HCT116 (cell line): Measurements from ENCODE around the gene ERBB2. TPM values are rescaled to one million over a fixed set of nuclear protein-coding genes. Genes with fewer than 3 reads are reported as not detected.

Experiments
- ATAC-seq: fragments of 200-7000 bp; cut with Tn5 transposase; 2 replicates; pipeline ENCODE4 v1.9.1; 2020; ENCODE audit warnings: mild to moderate bottlenecking, moderate library complexity
- BruUV-seq: library from RNA; stranded (reverse); fragments of 400-500 nt; replicated peaks from 2 replicates; lab custom pipeline; 2021; lab: Mats Ljungman, UMichigan
- CTCF ChIA-PET: fragments of 300-600 bp; sonication (Branson Sonifier 250); formaldehyde crosslinking; loops from one replicate; lab custom pipeline; 2021; ENCODE audit warnings: antibody characterized with exemption; lab: Charles Lee
- POLR2A ChIA-PET: fragments of 300-600, 350-600 bp; sonication (Branson Sonifier 250); formaldehyde crosslinking; loops from one replicate; lab custom pipeline; 2021; ENCODE audit warnings: antibody characterized with exemption; lab: Charles Lee
- RAD21 ChIA-PET, 2 experiments: fragments of 300-600 bp; sonication (Branson Sonifier 250); formaldehyde crosslinking; loops; one replicate each; lab custom pipeline; 2023; ENCODE audit warnings: low total read pairs in 2 of 2; ENCODE audit not compliant: uncharacterized antibody in 2 of 2, unreplicated experiment in 2 of 2, low non-redundant PET in 1 of 2; lab: Charles Lee
- DNase-seq: peaks from one replicate; pipeline ENCODE4 v3.0.0-alpha.2; 2010; ENCODE audit warnings: low read depth, low spot score
- H2AFZ ChIP-seq: fragments of 200-600 bp; shearing (Covaris generic), sonication (generic); 2 replicates; pipeline ENCODE4 v1.6.1; 2017; ENCODE audit warnings: low read depth, mixed run types, mixed read lengths, antibody characterized with exemption, low read length; ENCODE audit not compliant: poor library complexity, severe bottlenecking
- H3K27ac ChIP-seq: 2 replicates; pipeline ENCODE4 v1.5.1; 2012; ENCODE audit warnings: low read depth, low read length
- H3K27me3 ChIP-seq: fragments of 200-600 bp; sonication (generic); 2 replicates; pipeline ENCODE4 v1.6.1; 2016; ENCODE audit warnings: mixed run types, low read length, mixed read lengths; ENCODE audit not compliant: insufficient read depth
- H3K36me3 ChIP-seq, 2 experiments: fragments of 200-500 bp in 1 of 2; fragments of 200-600 bp in 1 of 2; sonication (Bioruptor generic) in 1 of 2; sonication (generic) in 1 of 2; 2 replicates each; pipeline versions ENCODE4 v1.5.1 to v1.6.1; 2014 to 2016; ENCODE audit warnings: low read length in 2 of 2, inconsistent platforms in 1 of 2, mixed read lengths in 1 of 2, mixed run types in 1 of 2; ENCODE audit not compliant: insufficient read depth in 2 of 2, control insufficient read depth in 1 of 2
- H3K4me1 ChIP-seq, 2 experiments: fragments of 200-600 bp in 1 of 2; sonication (generic) in 1 of 2; 2 replicates each; pipeline versions ENCODE4 v1.5.1 to v1.6.1; 2012 to 2017; ENCODE audit warnings: low read length in 2 of 2, inconsistent platforms in 1 of 2, mild to moderate bottlenecking in 1 of 2, mixed read lengths in 1 of 2, mixed run types in 1 of 2, moderate library complexity in 1 of 2; ENCODE audit not compliant: insufficient read depth in 2 of 2, control insufficient read depth in 1 of 2
- H3K4me2 ChIP-seq: fragments of 200-600 bp; sonication (generic); 2 replicates; pipeline ENCODE4 v1.6.1; 2017; ENCODE audit warnings: mixed run types, low read length, mixed read lengths
- H3K4me3 ChIP-seq, 2 experiments: fragments of 200-600 bp in 1 of 2; sonication (generic) in 1 of 2; replicated peaks in 1 of 2; 2 replicates each; pipeline ENCODE4 v1.5.1; 2011 to 2016; ENCODE audit warnings: low read length in 2 of 2, control low read depth in 1 of 2, low read depth in 1 of 2, mild to moderate bottlenecking in 1 of 2, mixed read lengths in 1 of 2, mixed run types in 1 of 2
- H3K79me2 ChIP-seq: fragments of 200-600 bp; sonication (generic); 2 replicates; pipeline ENCODE4 v1.6.1; 2017; ENCODE audit warnings: mild to moderate bottlenecking, mixed run types, low read length, moderate library complexity, mixed read lengths; ENCODE audit not compliant: insufficient read depth
- H3K9ac ChIP-seq: fragments of 200-600 bp; sonication (generic); 2 replicates; pipeline ENCODE4 v1.6.1; 2016; ENCODE audit warnings: low read length, mixed read lengths
- H3K9me2 ChIP-seq: fragments of 200-600 bp; sonication (generic), shearing (Covaris generic); 2 replicates; pipeline ENCODE4 v1.6.1; 2017; ENCODE audit warnings: mixed run types, mild to moderate bottlenecking, moderate library complexity; ENCODE audit not compliant: insufficient read depth
- H3K9me3 ChIP-seq, 2 experiments: fragments of 200-500 bp in 1 of 2; fragments of 200-600 bp in 1 of 2; sonication (Bioruptor generic) in 1 of 2; sonication (generic) in 1 of 2; 2 replicates each; pipeline ENCODE4 v1.6.1; 2014 to 2017; ENCODE audit warnings: low read length in 2 of 2, mixed read lengths in 2 of 2, inconsistent platforms in 1 of 2, low read depth in 1 of 2, mild to moderate bottlenecking in 1 of 2, mixed run types in 1 of 2, moderate library complexity in 1 of 2; ENCODE audit not compliant: control insufficient read depth in 1 of 2, insufficient read depth in 1 of 2
- H4K20me1 ChIP-seq: fragments of 200-600 bp; sonication (generic), shearing (Covaris generic); 2 replicates; pipeline ENCODE4 v1.6.1; 2017; ENCODE audit warnings: mixed run types, mild to moderate bottlenecking, moderate library complexity; ENCODE audit not compliant: insufficient read depth
- CBX3 ChIP-seq: IDR thresholded peaks from 2 replicates; pipeline ENCODE4 v1.6.1; 2012; ENCODE audit warnings: low read depth
- CEBPB ChIP-seq: IDR thresholded peaks from 2 replicates; pipeline ENCODE4 v1.6.1; 2012; ENCODE audit warnings: low read depth
- POLR2A ChIP-seq: IDR thresholded peaks from 2 replicates; pipeline ENCODE4 v1.7.0; 2011; ENCODE audit warnings: borderline replicate concordance; ENCODE audit not compliant: insufficient read depth, insufficient read length; ENCODE audit errors: extremely low read depth
- POLR2AphosphoS5 ChIP-seq: IDR thresholded peaks from 2 replicates; pipeline ENCODE4 v1.6.1; 2011; ENCODE audit warnings: mild to moderate bottlenecking, low read depth, low read length, moderate library complexity
- SRF ChIP-seq: IDR thresholded peaks from 2 replicates; pipeline ENCODE4 v1.6.1; 2012; ENCODE audit warnings: low read depth
- YY1 ChIP-seq: IDR thresholded peaks from 2 replicates; pipeline ENCODE4 v1.6.1; 2011; ENCODE audit warnings: low read length, low read depth, moderate library complexity, mild to moderate bottlenecking; ENCODE audit not compliant: insufficient replicate concordance; ENCODE audit errors: extremely low read depth
- ZNF274 ChIP-seq: fragments of 200-500 bp; sonication (Bioruptor generic); IDR thresholded peaks from 2 replicates; pipeline ENCODE4 v1.6.1; 2014; ENCODE audit warnings: mild to moderate bottlenecking, low read depth, low read length, inconsistent platforms
- intact Hi-C: fragments of 100-400 bp; cut with micrococcal nuclease; formaldehyde crosslinking; loops from 2 replicates; pipeline ENCODE4 v1.10.0; 2022
- total RNA-seq: library from RNA; stranded (reverse); gene quantifications from one replicate; pipeline ENCODE4 v1.2.1, GENCODE V29; 2021; ENCODE audit not compliant: unreplicated experiment
- TF ChIP-seq, protein P1 (sequence below), 3 experiments: fragments of 200-600 bp in 1 of 3; sonication (generic) in 1 of 3; IDR thresholded peaks in 2 of 3; conservative IDR thresholded peaks in 1 of 3; 2 replicates each; pipeline ENCODE4 v1.5.1; 2012 to 2017; ENCODE audit warnings: low read depth in 2 of 3, low read length in 2 of 3, antibody characterized with exemption in 1 of 3, borderline replicate concordance in 1 of 3, control low read depth in 1 of 3, mild to moderate bottlenecking in 1 of 3, mixed read lengths in 1 of 3, mixed run types in 1 of 3, moderate library complexity in 1 of 3; ENCODE audit not compliant: insufficient read depth in 1 of 3

Gene ERBB2
- total RNA-seq, 1 experiment from 2014 or later: 75.8 TPM

DNA sequence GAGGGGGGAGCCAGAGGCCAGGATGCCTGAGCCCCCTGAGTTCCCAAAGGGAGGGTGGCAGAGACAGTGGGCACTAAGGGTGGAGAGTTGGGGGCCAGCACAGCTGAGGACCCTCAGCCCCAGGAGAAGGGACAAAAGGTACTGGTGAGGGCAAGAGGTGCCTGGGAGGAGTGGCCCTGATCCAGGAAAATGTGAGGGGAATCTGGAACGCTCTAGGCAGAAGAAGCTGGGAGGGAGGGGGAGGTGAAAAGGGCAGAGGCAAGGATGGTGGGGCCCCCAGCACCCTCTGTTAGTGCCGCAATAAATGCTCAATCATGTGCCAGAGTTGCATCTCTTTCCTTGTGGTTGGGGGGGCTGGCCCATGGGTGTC, 33.6 kb upstream of the ERBB2 start (continued):
- no peak for TF ChIP-seq CEBPB
- TF ChIP-seq POLR2A: no peak
- TF ChIP-seq, protein P1, sequence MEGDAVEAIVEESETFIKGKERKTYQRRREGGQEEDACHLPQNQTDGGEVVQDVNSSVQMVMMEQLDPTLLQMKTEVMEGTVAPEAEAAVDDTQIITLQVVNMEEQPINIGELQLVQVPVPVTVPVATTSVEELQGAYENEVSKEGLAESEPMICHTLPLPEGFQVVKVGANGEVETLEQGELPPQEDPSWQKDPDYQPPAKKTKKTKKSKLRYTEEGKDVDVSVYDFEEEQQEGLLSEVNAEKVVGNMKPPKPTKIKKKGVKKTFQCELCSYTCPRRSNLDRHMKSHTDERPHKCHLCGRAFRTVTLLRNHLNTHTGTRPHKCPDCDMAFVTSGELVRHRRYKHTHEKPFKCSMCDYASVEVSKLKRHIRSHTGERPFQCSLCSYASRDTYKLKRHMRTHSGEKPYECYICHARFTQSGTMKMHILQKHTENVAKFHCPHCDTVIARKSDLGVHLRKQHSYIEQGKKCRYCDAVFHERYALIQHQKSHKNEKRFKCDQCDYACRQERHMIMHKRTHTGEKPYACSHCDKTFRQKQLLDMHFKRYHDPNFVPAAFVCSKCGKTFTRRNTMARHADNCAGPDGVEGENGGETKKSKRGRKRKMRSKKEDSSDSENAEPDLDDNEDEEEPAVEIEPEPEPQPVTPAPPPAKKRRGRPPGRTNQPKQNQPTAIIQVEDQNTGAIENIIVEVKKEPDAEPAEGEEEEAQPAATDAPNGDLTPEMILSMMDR (IDR thresholded peaks at IDR 0.05 in 2 of 3, conservative IDR thresholded peaks at IDR 0.05 in 1 of 3; ENCODE audit: borderline replicate concordance in 1 of 3, insufficient read depth in 1 of 3, low read depth in 2 of 3, low read length in 2 of 3): no peak
- TF ChIP-seq CBX3: no peak
- no peak for TF ChIP-seq POLR2AphosphoS5
- no peak for TF ChIP-seq YY1
- TF ChIP-seq SRF: no peak

GRCh38 chr17:39666601-39667261, 33.1 kb upstream of the ERBB2 start:
- BruUV-seq: no TSS peak
- ATAC-seq (no peak), DNase-seq (no peak)
- Histone ChIP-seq H3K79me2 (no peaks in the 10 kb centered on the region), H3K4me3 (no peak overlapping the region), H4K20me1 (no peaks in the 10 kb centered on the region), H3K9me3 (no peaks in the 10 kb centered on the region), H3K27ac (no peak overlapping the region), H3K9ac (no peak overlapping the region), H3K4me1 (peaks cover 26 to 37% of the 10 kb centered on the region in 2 experiments), H3K9me2 (no peaks in the 10 kb centered on the region), H3K4me2 (no peak overlapping the region; the same call in 1 of the 2 replicates), H3K36me3 (peaks cover 0 to 5% of the 10 kb centered on the region in 2 experiments; a peak in 1 of 4 replicates), H3K27me3 (no peaks in the 10 kb centered on the region), H2AFZ (no peak overlapping the region)
- intact Hi-C loops: no loop called here
- TF ChIP-seq POLR2AphosphoS5 (no peak), ZNF274 (no peak), CBX3 (no peak)
- POLR2A ChIA-PET: no interaction called here
- CTCF ChIA-PET: interaction anchor here (1.2 to 1.4 kb wide), 2 partner anchors 13 to 45 kb away, joined by 4 to 7 read pairs; no protein-coding TSS in a partner anchor
- RAD21 ChIA-PET: interaction anchor here in 1 of 2 experiments (1.5 kb wide), 1 partner anchor 34 kb away, joined by 3 read pairs; no protein-coding TSS in a partner anchor
